ENCODE results near the gene DNAH9.

DNAH9 gene

DNA sequence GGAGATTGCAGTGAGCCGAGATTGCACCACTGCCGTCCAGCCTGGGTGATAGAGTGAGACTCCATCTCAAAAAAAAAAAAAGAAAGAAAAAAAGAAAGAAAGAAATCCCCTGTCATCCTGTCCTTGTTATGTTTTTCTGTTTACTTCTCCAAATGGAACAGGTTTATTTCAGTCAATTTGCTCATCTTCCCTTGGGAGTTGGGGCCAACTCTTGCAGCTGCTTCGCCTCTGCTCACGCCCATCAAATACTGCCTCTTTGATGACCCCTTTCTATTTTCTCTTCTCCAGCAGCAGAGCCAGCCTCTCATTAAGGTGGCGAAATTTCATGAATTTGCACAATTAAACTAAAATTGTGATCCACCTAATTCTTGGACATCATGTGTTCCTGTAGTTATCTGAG, 225.6 kb downstream of the DNAH9 start:
- in situ Hi-C loops (cut with MboI; ENCODE audit: low sequenced_read_pairs) = no loop called here

DNA sequence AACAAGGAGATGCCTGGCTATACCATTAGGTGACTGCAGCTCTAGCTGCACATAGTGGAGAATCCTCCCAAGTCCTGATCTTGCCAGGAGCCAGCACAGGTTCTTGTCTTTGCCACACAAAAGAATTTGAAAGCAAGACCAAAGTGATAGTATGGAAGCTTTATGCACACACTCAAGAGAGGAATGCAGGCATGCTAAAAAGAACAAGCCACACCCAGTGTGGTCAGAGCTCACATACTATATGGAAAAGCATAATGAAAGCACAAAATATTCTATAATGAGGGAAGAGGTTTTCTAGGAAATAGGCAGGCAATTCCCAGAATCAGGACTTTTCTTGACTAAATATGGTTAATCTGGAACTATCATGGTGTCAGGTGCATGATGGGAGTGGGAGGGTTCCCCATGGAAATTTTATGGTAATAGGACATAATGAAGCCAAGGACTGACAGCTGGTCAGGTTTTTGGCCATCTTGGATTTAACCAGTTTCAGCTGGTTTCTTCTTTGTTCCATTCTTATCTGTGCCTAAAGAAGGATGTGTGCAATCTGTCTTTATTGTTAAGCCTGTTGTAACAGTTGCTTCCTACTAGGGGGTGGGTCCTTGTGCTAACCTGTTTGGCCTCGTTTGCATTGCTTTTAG, 227.4 kb downstream of the DNAH9 start:
- in situ Hi-C loops (cut with MboI; ENCODE audit: low sequenced_read_pairs) = no loop called here

DNA sequence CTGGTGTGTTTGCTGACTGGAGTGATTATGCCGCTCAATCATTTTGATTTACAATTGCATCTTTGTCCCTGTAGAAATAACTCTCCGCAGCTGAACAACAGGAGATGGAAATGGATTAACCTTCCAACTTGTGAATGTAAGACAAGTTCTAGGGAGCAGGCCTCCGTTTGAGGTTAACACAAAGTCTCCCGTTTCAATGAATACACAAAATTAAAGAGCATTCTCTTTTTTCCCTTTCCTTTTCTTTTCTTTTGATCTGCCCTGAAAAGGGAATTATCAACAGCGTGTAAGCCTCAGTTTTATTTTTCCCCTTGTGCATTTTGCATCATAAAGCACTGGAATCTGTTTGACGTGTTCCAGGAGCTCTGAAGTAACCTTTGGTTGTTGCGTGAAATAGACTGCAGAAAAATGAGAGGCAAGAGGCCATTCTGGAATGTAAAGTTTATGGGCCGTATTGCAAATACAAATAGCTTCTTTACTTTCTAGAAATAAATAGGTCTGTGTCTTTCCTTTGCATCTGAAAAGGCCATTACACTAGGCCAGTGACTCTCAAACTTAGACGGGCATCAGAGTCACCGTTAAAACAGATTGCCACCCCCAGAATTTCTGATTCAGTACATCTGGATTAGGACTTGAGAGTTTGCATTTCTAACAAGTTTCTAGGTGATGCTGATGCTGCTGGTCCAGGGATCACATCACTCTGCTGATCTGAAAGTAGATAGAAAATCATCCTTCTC, 234.3 kb downstream of the DNAH9 start:
- in situ Hi-C loops (cut with MboI; ENCODE audit: low sequenced_read_pairs) = no loop called here

DNA sequence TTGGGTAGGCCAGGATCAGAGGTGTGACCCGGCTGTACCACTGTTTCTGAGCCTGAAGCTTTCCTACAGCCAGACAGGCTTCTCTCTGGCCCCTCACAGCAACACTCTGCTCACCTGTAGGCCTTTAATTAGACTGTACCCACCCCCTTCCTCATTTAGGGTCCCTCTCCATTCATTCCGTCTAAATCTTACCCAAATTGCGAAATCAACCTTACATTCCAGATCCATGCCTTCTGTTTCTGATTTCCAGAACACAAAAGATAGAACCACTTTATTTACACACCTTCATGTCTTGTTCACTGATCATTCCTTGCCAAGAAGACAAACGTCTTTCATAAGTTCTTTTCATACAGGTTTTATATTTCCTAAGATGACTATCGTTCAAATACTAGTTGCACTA, 238.2 kb downstream of the DNAH9 start:
- in situ Hi-C loops (cut with MboI; ENCODE audit: low sequenced_read_pairs) = no loop called here

DNA sequence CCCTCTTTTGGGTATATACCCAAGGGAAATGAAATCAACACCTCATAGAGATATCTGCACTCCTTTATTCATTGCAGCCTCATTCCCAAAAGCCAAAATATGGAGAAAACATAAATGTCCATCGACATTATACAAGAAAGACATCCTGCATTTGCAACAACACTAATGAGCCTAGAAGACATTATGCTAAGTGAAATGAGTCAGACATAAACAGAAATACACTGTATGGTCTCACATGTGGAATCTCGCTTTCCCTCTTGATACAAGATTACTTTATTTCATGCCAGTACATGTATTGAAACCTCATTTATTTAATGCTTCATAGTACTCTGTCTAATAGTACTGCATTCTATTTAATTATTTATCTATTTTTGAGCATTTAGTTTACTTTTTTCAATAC, 241.8 kb downstream of the DNAH9 start:
- in situ Hi-C loops (cut with MboI; ENCODE audit: low sequenced_read_pairs) = no loop called here

DNA sequence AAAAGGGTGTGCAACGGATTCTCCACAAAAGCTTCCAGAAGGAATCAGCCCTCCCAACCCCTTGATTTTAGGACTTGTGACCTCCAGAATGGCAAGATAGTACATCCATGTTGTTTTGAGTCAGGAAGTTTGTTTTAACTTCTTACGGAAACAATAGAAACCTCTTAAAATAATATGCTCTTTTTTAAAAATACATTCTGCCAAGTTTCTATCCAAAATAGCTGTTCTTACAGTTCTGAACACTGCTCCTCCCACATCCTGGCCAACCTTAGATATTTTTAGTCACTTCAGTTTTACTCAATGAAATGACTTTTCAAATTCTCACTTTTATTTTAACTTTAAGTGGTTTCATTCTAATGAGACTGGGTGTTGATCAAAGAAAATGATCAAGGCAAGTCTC, 242.6 kb downstream of the DNAH9 start:
- in situ Hi-C loops (cut with MboI; ENCODE audit: low sequenced_read_pairs) = no loop called here

DNA sequence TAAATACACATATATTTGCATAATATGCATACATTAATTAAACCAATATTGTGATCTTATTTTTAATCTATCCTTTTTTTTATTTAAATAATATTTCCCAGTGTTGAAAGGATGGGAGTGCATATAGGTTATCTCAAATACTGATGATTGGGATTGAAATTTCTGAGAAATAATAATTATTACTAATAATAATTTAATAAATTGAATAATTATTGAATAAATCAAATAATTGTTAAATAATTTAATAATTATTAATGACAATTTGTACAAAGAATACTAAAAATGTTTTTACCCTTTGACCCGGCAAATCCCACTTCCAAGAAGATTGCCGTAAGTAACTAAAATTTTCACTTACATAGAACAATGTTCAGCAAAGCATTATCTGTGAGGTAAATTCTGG, 250.1 kb downstream of the DNAH9 start:
- in situ Hi-C loops (cut with MboI; ENCODE audit: low sequenced_read_pairs) = no loop called here

DNA sequence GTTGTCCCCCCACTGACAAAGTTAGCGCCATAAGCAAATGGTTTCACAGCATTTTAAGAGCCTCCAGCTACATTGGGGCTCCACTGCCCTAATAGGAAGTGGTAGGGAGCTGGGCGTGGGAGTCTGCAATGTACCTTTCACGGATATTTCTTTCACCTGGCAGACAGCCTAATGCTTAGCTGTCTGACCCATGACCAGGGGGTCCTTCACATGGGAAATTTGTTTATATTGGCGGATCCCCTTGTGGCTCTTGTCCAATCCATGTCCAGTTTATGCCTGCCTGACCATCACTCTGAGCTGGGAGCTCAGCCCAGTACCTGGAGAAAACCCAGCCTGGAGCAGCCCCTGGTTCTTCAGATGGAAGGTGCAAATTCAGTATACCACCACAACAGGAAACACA, 254.0 kb downstream of the DNAH9 start:
- in situ Hi-C loops (cut with MboI; ENCODE audit: low sequenced_read_pairs) = no loop called here

DNA sequence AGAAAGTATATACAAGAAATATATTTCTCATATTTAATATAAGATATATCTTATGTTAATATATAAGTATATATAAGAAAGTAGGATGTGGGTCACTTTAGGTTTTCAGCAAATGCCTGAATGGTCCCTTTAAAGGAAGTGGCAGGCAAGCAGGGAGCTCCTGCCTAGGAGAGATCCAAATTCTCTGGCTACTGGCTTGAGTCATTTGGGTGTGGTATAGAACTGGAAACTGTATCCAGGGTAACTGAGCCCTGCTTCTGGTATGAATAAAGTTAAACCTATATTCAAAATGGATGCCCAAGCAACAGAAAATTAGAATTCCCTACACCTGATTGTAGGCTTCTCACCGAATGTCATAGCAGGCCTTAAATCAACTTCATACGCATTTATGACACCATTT, 254.6 kb downstream of the DNAH9 start:
- in situ Hi-C loops (cut with MboI; ENCODE audit: low sequenced_read_pairs) = no loop called here

DNA sequence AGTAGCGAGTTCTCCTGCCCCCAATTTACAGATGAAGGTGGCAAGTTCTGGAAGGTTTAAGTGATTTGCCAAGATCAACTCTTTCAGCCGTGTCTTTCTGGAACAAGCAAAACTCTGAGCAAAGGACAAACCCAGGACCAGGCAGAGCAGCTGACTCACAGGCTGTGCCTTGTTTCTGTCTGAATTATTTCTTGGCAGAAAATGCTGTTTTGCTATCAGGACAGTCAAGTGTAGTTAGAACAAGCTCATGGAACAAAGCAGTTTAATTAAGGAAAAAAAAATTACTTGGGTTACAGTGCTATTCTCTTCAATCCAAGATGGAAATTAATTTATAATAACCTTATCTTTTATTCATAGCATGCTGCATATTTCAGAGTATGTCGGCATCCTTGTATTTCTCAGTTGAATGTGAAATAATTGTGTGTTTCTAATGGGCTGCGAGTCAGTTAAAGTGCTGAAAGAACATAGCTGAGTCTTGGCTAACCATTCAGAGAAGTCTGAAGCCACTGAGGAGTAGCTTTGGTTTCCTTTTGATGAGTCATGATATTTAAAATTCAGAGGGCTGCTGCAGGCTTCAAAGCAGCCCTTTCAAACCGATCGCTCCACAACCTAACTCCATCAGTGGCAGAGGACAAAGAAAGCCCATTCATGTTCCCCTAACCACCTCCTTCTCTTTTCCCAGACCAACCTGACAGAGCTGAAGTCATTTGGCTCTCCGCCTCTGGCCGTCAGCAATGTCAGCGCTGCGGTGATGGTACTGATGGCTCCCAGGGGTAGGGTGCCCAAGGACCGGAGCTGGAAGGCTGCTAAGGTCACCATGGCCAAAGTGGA, 255.3 kb downstream of the DNAH9 start:
- in situ Hi-C loops (cut with MboI; ENCODE audit: low sequenced_read_pairs) = no loop called here

DNA sequence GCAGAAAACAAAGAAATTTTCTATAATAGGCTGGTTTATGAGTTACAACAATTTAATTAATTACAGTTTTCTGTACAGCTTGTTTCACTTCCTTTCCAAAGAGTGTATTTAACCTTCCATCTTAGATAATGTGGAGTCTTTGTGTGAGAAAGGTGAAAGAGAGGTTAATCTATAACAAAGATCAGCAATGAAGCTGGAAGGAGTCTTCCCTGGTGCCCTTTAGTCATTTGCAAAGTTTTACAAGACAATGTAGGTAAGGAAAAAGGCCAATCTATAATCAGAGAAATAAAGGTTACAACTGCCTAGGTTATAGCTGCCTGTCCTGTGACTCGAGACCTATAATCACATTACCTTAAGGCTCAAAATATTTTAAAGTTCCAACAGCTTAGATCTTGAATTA, 257.0 kb downstream of the DNAH9 start:
- in situ Hi-C loops (cut with MboI; ENCODE audit: low sequenced_read_pairs) = no loop called here

DNA sequence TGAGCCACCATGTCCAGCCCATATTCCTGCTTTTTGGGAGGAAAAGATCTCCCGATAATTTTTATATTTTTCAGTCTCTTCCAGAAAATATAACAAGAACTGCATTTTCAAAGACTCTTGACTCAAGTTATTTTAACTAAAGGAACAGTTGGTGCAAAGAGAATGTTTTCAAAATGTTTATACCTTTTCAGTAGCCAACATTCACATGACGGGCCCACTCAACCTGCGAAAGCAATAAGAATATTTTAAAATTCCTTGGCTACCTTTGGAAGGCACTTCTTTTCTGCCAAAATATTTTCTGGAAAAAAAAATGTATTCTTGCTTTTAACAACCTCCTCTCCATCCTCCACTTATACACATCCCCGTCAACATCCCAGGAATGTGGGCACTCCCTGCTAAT, 258.7 kb downstream of the DNAH9 start:
- in situ Hi-C loops (cut with MboI; ENCODE audit: low sequenced_read_pairs) = no loop called here

DNA sequence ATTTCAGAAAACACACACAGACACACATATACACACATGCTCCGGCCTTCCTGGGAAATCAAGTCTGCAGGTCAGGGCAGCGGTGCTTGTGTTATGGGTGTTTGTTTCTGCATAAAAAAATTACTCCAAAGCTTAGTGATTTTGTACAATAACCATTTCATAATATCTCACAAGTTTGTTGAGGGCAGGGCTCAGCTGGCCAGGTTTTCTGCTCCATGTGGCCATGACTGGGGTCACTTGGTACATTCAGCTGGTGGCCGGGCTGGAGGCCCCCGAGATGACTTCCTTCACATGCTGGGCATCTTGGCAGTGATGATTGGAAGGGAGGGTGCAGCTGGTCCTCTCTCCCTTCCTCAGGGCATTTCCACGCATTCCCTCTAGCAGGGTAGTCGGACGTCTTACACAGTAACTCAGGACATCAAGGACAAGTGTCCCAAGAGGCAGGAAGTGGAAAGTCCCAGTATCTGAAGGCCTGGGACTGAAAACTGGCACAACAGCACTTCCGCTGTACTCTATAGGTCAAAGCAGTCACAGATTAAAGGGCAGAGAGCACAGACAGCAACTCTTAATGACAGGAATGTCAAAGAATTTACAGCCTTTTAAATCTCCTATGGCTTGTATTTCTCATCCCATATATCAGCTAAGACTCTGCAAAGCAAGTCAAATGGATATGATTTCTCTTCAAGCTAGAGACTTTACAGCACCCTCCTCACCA, 271.6 kb downstream of the DNAH9 start:
- in situ Hi-C loops (cut with MboI; ENCODE audit: low sequenced_read_pairs) = no loop called here

DNA sequence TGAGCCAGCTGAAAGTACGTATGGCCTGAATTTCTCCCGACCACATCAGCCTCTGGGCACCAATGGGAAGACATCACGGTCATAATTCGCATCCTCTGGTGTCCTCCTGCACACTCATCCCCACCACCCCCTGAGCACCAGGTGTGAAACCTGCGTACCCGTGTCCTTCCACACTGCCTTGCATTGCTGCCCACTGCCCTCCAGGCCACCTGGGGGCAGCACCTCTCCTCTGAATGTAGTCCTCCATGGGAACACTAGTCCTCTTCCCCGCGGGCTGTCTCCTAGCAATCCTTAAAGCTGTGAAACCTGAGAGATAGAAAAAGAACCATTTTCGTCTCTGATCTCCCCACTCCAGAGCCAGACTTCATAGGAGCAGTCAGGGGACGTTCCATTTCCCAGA, 273.5 kb downstream of the DNAH9 start:
- in situ Hi-C loops (cut with MboI; ENCODE audit: low sequenced_read_pairs) = no loop called here

DNA sequence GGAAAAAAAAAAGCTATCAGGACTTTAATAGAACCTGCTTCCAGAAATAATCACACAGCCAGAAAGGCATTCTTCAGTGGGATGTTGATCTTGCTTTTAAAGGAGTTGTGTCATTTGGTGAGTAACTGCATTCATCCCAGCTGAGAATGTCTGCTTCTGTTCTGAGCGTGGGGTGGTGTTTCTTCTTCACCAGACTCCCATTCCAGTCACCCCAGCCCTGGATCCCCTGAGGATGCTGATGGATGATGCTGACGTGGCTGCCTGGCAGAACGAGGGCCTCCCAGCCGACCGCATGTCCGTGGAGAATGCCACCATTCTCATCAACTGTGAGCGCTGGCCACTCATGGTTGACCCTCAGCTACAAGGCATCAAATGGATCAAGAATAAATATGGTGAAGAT, 276.5 kb downstream of the DNAH9 start:
- in situ Hi-C loops (cut with MboI; ENCODE audit: low sequenced_read_pairs) = no loop called here

DNA sequence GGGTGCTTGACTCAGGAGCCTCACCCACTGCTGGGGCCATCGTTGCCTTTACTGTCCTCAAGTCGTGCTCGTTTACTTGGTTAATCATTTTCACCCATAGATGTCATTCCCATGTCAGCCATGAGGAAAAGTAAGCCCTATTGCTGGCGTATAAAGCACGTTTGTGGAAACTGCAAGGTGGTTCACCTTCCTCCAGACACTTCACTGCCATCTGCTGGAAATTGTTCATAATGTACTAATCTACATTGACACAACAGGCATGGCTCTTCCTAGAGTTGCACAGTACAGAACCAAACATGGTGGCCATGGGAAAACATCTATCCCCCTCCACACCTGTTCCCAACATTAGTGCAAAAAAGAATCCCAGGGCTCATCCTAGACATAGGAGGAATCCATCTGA, 282.4 kb downstream of the DNAH9 start:
- in situ Hi-C loops (cut with MboI; ENCODE audit: low sequenced_read_pairs) = no loop called here

DNA sequence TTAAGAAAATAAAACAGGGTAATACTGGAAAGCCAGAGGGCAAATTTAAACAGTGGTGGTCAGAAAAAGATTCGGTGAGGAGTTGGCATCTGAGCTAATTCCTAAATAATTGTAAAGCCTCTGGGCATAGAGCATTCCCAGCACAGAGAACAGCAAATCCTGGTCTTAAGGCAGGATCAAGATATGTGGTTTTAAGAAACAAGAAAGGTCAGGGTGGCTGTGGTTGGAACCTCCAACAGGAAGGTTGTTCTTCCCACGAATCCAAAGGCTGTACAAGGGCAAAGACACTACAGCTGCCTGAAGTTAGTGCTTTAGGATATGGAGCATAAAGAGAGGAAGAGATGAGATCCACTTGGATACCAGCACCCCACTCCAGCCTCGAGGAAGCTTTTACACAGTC, 284.4 kb downstream of the DNAH9 start:
- in situ Hi-C loops (cut with MboI; ENCODE audit: low sequenced_read_pairs) = no loop called here

DNA sequence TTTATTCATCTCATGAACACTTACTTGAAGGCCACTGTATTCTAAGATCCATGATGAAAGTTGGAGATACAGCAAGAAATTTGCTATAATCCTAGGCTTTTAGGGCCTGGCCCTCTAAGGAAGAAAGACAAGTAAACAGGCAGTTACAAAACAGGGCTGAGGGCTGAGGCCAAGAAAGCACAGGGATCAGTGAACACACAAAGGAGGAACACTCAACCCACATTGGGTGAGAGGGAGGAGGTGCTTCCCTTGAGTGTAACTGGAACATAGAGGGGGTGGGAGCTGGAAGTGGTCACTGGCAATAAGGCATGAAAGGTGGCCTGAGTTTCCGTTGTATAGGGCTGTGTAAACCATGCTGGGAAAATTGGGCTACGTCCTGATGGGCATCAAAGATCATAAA, 286.8 kb downstream of the DNAH9 start:
- in situ Hi-C loops (cut with MboI; ENCODE audit: low sequenced_read_pairs) = no loop called here

DNA sequence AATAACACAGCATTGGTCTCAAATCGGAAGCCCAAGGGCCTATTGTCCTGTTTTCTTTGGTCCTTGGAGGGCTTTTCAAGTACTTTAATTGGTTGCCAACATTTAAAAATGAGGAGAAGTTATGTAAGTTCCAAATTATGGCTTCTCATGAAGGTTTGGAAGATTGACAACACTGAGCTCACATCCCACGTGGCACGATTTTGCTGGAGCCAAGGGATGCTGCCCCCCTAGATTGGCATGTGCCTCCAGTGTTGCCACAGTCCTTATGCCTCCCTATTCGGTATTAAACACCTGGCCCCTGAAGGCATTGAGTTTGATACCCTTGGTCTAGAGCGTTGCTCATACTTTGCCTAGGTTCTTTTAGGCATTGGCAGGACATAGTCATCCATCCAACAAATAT, 291.0 kb downstream of the DNAH9 start:
- in situ Hi-C loops (cut with MboI; ENCODE audit: low sequenced_read_pairs) = no loop called here

DNA sequence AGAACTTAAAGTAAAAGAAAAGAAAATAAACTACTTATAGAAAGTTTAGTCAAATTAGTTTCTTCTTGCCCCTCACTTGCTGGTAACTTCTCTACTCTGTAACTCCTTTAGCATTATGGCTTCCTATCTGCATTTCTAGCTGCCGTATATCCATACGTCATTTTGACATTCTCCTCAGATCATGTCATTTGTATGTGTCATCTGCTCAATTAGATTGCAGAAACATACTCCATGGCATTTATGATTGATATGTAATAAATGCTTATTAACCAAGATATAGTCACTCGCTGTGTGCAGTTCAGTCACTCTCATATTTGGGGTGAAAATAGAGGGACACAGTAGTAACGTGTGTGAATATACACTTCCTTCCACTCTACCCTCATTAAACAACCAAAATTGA, 295.6 kb downstream of the DNAH9 start:
- in situ Hi-C loops (cut with MboI; ENCODE audit: low sequenced_read_pairs) = no loop called here

DNA sequence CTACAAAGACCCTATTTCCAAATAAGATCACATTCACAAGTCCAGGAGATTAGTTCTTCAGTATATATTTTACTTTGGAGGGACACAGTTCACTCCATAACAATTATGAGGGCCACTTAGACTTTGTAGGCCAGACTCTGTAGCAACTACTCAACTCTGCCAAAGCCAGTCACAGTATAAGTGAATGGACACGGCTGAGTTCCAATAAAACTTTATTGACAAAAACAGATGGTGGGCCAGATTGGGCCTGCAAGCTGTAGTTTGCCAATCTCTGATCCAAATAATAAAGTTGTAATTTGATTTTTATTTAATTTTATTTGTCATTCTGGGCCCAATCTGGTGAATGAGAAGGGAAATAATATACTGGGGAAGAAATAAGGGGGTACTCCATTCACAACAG, 297.9 kb downstream of the DNAH9 start:
- in situ Hi-C loops (cut with MboI; ENCODE audit: low sequenced_read_pairs) = no loop called here
